Adrenal gland (tissue), 12 donors: Measurements from ENCODE around the gene SLC25A34. TPM values are rescaled to one million over a fixed set of nuclear protein-coding genes. Genes with fewer than 3 reads are reported as not detected.
A peak's percentile ranks its signal among the peaks of the same experiment; 100 is the strongest.

Source experiments
- DNase-seq, 7 donors: peaks; one replicate each; pipeline ENCODE4 v3.0.0-alpha.2; 2019 to 2020
- H3K27ac ChIP-seq, 5 donors: fragments of 200-600 bp; sonication (generic) in 4 of 5; 1 replicate in 3 of 5; 2 replicates in 2 of 5; pipeline versions ENCODE4 v1.5.1 to v1.8.0; 2016 to 2020; ENCODE audit warnings: mild to moderate bottlenecking in 1 of 5
- H3K27me3 ChIP-seq: fragments of 200-600 bp; 2 replicates; pipeline ENCODE4 v1.8.0; 2021
- H3K36me3 ChIP-seq, 2 donors: fragments of 200-600 bp; replicated peaks in 1 of 2; 1 replicate in 1 of 2; 2 replicates in 1 of 2; pipeline versions ENCODE4 v1.5.1 to v1.8.0; 2018 to 2022
- H3K4me1 ChIP-seq, 2 donors: fragments of 200-600 bp; replicated peaks in 1 of 2; 1 replicate in 1 of 2; 2 replicates in 1 of 2; pipeline versions ENCODE4 v1.5.1 to v1.8.0; 2018 to 2021
- H3K4me3 ChIP-seq, 4 donors: fragments of 200-600 bp; sonication (generic) in 3 of 4; one replicate each; pipeline ENCODE4 v1.5.1; 2016 to 2018
- H3K9me3 ChIP-seq, 3 donors: fragments of 200-600 bp; sonication (generic) in 1 of 3; replicated peaks in 1 of 3; 1 replicate in 2 of 3; 2 replicates in 1 of 3; pipeline versions ENCODE4 v1.5.1 to v1.8.0; 2016 to 2021
- POLR2A ChIP-seq, 2 donors: fragments of 450-650 bp; IDR thresholded peaks; one replicate each; pipeline ENCODE4 v1.6.1; 2017; ENCODE audit warnings: antibody characterized with exemption in 2 of 2, mild to moderate bottlenecking in 2 of 2, moderate library complexity in 1 of 2
- WGBS, 4 donors: extraction: QIAGEN DNeasy Blood & Tissue Kit in 2 of 4; methylation state at CpG; one replicate each; pipeline versions ENCODE4 v1.1.5 to v1.1.7; 2013 to 2017; 5-methylcytosine and 5-hydroxymethylcytosine counted together
- intact Hi-C, 2 donors: fragments of 100-400 bp; cut with DNase I; formaldehyde crosslinking; loops; one replicate each; pipeline versions ENCODE4 v1.14.1 to v1.15.0; 2022 to 2023
- polyA plus RNA-seq, 3 donors: library from polyadenylated mRNA; stranded (reverse); fragments of 200-250 nt in 2 of 3; fragments of 350-450 nt in 1 of 3; fragmentation: Illumina TruSeq in 1 of 3; extraction: RNeasy Lipid Tissue Mini Kit (QIAGEN cat#74804) in 1 of 3; gene quantifications; one replicate each; pipeline ENCODE4 v1.2.3, GENCODE V29; 2013 to 2014
- total RNA-seq, 9 donors: library from RNA; depleted of rRNA in 4 of 9; stranded (reverse); fragments of >200 nt in 4 of 9; fragments of 120-200 nt in 1 of 9; fragmentation: NEBNext Ultra II Directional in 1 of 9; extraction: Animal tissue kit (Norgen Biotek cat#: 25700) in 1 of 9; gene quantifications; one replicate each; pipeline versions ENCODE4 v1.1.0 to v1.2.4, GENCODE V29; 2013 to 2023
- TF ChIP-seq, protein P1 (sequence below), 6 experiments: fragments of 450-650 bp in 4 of 6; fragments of 200-600 bp in 2 of 6; sonication (generic) in 1 of 6; IDR thresholded peaks; 1 replicate in 5 of 6; 2 replicates in 1 of 6; pipeline versions ENCODE4 v1.5.1 to v1.8.0; 2016 to 2021; ENCODE audit warnings: antibody characterized with exemption in 6 of 6, mild to moderate bottlenecking in 2 of 6, moderate library complexity in 1 of 6
- donor health status: healthy with polysubstance abuse.
- donor health status: Bipolar disorder and iron deficiency.
- donor health status: DM: yes; HTN: yes; CAD: no.
- donor health status: DM: no; HTN: no; CAD: no.
- donor health status: DM: no; HTN: no; CAD: no.
- donor health status: DM: yes; HTN: yes; CAD: no.

Gene SLC25A34
- total and polyA plus RNA-seq, 12 donors, result 0.44 to 12.3 (median 5.7) TPM

DNA sequence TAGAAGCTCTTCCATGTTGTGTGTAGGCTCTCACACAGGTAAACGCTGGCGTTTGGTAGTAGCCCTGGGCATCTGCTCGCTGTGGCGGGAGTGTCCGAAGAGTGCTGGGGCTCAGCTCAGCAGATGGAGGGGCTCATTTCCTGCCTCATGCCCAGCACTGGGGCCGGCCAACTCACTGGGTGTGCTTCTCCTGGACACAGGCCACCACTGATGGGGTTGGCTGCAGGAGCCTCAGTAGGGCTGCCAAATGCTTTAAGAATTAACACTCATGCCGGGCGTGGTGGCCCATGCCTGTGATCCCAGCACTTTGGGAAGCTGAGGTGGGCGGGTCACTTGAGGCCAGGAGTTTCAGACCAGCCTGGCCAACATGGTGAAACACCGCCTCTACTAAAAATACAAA lies 50.5 kb downstream of the SLC25A34 start:
- Histone ChIP-seq H3K36me3 (peaks cover 0 to 9% of the 10 kb centered on the region in 2 donors), H3K27me3 (no peaks in the 10 kb centered on the region), H3K9me3 (no peaks in the 10 kb centered on the region), H3K4me1 (no peaks in the 10 kb centered on the region), H3K27ac (peak overlapping the region in 1 of 5 donors; percentile 20), H3K4me3 (no peak overlapping the region)
- TF ChIP-seq POLR2A (IDR thresholded peaks at IDR 0.05), result no peak
- TF ChIP-seq, protein P1, sequence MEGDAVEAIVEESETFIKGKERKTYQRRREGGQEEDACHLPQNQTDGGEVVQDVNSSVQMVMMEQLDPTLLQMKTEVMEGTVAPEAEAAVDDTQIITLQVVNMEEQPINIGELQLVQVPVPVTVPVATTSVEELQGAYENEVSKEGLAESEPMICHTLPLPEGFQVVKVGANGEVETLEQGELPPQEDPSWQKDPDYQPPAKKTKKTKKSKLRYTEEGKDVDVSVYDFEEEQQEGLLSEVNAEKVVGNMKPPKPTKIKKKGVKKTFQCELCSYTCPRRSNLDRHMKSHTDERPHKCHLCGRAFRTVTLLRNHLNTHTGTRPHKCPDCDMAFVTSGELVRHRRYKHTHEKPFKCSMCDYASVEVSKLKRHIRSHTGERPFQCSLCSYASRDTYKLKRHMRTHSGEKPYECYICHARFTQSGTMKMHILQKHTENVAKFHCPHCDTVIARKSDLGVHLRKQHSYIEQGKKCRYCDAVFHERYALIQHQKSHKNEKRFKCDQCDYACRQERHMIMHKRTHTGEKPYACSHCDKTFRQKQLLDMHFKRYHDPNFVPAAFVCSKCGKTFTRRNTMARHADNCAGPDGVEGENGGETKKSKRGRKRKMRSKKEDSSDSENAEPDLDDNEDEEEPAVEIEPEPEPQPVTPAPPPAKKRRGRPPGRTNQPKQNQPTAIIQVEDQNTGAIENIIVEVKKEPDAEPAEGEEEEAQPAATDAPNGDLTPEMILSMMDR (IDR thresholded peaks at IDR 0.05), result no peak
- 88 to 93% (median 90%) methylated on average over 6 to 10 of the region's 10 CpGs for whole genome bisulfite sequencing, 4 donors
- intact Hi-C loops, result no loop called here
- DNase-seq, result no peak

DNA sequence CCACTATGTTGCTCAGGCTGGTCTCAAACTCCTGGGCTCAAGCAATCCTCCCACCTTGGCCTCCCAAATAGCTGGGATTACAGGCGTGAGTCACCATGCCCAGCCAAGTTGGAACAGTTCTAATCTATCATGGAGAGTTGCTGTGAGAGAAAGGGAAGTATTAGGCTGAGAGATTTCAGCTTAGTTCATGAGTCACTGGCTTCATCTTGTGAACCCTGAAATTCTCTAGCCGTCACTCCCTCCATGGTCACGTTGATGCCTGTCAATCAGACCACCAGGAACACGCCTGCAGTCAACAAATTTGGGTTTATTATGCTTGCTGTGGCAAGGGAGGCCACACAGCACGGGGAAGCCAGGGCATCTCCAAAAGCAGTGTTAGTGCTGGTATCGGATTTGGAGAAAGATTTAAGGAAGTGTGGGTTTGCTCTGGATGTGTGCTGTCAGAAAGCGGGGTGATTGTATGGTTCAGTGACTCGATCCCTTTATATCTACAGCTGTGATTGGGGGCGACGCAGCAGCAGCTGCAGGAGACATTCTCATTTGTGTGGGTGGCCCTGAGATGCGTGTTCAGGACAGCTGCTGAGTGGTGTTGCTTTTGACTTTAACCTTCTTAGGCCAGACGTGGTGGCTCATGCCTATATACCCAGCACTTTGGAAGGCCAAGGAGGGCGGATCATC lies 52.7 kb downstream of the SLC25A34 start:
- intact Hi-C loops, result no loop called here
- Histone ChIP-seq H3K36me3 (peaks cover 0 to 9% of the 10 kb centered on the region in 2 donors), H3K4me1 (no peaks in the 10 kb centered on the region), H3K27me3 (no peaks in the 10 kb centered on the region), H3K27ac (peak overlapping the region in 1 of 5 donors; percentile 27), H3K4me3 (no peak overlapping the region), H3K9me3 (no peaks in the 10 kb centered on the region)
- no peak for DNase-seq
- 62 to 76% (median 66%) methylated on average over 12 to 13 of the region's 13 CpGs for WGBS, 4 donors
- TF ChIP-seq POLR2A (IDR thresholded peaks at IDR 0.05), result no peak
- TF ChIP-seq, protein P1 (IDR thresholded peaks at IDR 0.05), result no peak

Other genes with a start within 250 kb of the SLC25A34 start
- gene CASP9, start 212.0 kb upstream of the SLC25A34 start, total RNA-seq, result 100 to 1,000 TPM in 1 of 9 donors, 10 to 100 TPM in 8; 16.1 to 132 (median 23.9) TPM
- 10 to 100 TPM; 55.7 to 63.6 (median 62.5) TPM for gene CASP9, start 212.0 kb upstream of the SLC25A34 start, polyA plus RNA-seq
- 10 to 100 TPM; 12.2 to 34.0 (median 21.4) TPM for gene DNAJC16, start 209.4 kb upstream of the SLC25A34 start, total RNA-seq
- 10 to 100 TPM in 1 of 3 donors, 1 to 10 TPM in 2; 4.8 to 13.6 (median 8.0) TPM for gene DNAJC16, start 209.4 kb upstream of the SLC25A34 start, polyA plus RNA-seq
- 10 to 100 TPM in 1 of 9 donors, 1 to 10 TPM in 7, under 1 TPM in 1; 0.37 to 15.0 (median 1.7) TPM for gene AGMAT, start 151.2 kb upstream of the SLC25A34 start, total RNA-seq
- gene AGMAT, start 151.2 kb upstream of the SLC25A34 start, polyA plus RNA-seq, result 1 to 10 TPM in 1 of 3 donors, under 1 TPM in 2; 0.16 to 5.6 (median 0.30) TPM
- gene DDI2, start 118.8 kb upstream of the SLC25A34 start, total RNA-seq, result 10 to 100 TPM; 12.1 to 46.3 (median 30.2) TPM
- gene DDI2, start 118.8 kb upstream of the SLC25A34 start, polyA plus RNA-seq, result 10 to 100 TPM in 2 of 3 donors, 1 to 10 TPM in 1; 5.3 to 19.1 (median 12.7) TPM
- gene PLEKHM2, start 51.9 kb upstream of the SLC25A34 start, total RNA-seq, result 10 to 100 TPM; 25.8 to 92.9 (median 71.1) TPM
- gene PLEKHM2, start 51.9 kb upstream of the SLC25A34 start, polyA plus RNA-seq, result 100 to 1,000 TPM in 1 of 3 donors, 10 to 100 TPM in 2; 42.8 to 103 (median 63.7) TPM
- under 1 TPM in 1 of 9 donors, not detected in 8; 0.14 TPM for gene TMEM82, start 6.2 kb downstream of the SLC25A34 start, total RNA-seq
- gene TMEM82, start 6.2 kb downstream of the SLC25A34 start, polyA plus RNA-seq, result not detected
- 100 to 1,000 TPM in 1 of 9 donors, 10 to 100 TPM in 7, 1 to 10 TPM in 1; 4.0 to 103 (median 48.3) TPM for gene FBLIM1, start 22.5 kb downstream of the SLC25A34 start, total RNA-seq
- 10 to 100 TPM; 16.0 to 50.1 (median 40.5) TPM for gene FBLIM1, start 22.5 kb downstream of the SLC25A34 start, polyA plus RNA-seq
- 1 to 10 TPM in 2 of 9 donors, under 1 TPM in 7; 0.24 to 6.0 (median 0.74) TPM for gene UQCRHL, start 71.4 kb downstream of the SLC25A34 start, total RNA-seq
- 1 to 10 TPM; 1.2 to 4.5 (median 2.3) TPM for gene UQCRHL, start 71.4 kb downstream of the SLC25A34 start, polyA plus RNA-seq
- gene SPEN, start 111.4 kb downstream of the SLC25A34 start, total RNA-seq, result 10 to 100 TPM; 17.4 to 51.2 (median 34.2) TPM
- 10 to 100 TPM; 16.4 to 31.2 (median 18.8) TPM for gene SPEN, start 111.4 kb downstream of the SLC25A34 start, polyA plus RNA-seq
- 10 to 100 TPM; 21.6 to 50.2 (median 33.3) TPM for gene ZBTB17, start 239.8 kb downstream of the SLC25A34 start, total RNA-seq
- 100 to 1,000 TPM in 2 of 3 donors, 1 to 10 TPM in 1; 8.0 to 172 (median 114) TPM for gene ZBTB17, start 239.8 kb downstream of the SLC25A34 start, polyA plus RNA-seq